ENCODE data around the gene SPECC1. TPM values are rescaled to one million over a fixed set of nuclear protein-coding genes. Genes with fewer than 3 reads are reported as not detected.
"Not testable (repeated sequence)": the region's sequence is repeated elsewhere in the genome, so short reads cannot be mapped to it uniquely, and the experiment has no call there.

SPECC1 gene
- total RNA-seq, 2 donors from 2014 or later = 10.3 to 13.5 TPM

DNA sequence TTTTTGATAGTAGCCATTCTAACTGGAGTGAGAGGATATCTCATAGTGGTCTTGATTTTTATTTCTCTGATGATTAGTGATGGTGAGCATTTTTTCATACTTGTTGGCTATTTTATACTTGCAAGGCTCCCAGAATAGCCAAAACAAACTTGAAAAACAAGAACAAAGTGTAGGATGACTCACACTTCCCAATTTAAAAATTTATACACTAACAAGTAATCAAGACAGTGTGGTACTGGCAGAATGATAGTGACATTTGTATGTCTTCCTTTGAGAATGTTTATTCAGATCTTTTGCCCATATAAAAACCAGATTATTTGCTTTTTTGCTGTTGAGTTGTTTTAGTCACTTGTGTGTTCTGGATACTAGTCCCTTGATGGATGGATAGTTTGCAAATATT is 17.8 kb downstream of the SPECC1 start:
- no peak overlapping the region for H3K4me3 ChIP-seq
- no peaks in the 10 kb centered on the region for H3K4me1 ChIP-seq
- no peak overlapping the region for H3K27ac ChIP-seq
- H3K27me3 ChIP-seq = no peaks in the 10 kb centered on the region
- no peaks in the 10 kb centered on the region for H3K36me3 ChIP-seq
- no peak for DNase-seq (ENCODE audit: low spot score)
- H3K9me3 ChIP-seq = peaks cover 0 to 9% of the 10 kb centered on the region in 2 donors
- TF ChIP-seq CTCF (IDR thresholded peaks at IDR 0.05) = no peak

- Histone ChIP-seq H3K9me3 (peaks cover 0 to 9% of the 10 kb centered on the region in 2 donors), H3K4me1 (no peaks in the 10 kb centered on the region), H3K27me3 (no peaks in the 10 kb centered on the region), H3K36me3 (no peaks in the 10 kb centered on the region), H3K27ac (no peak overlapping the region), H3K4me3 (no peak overlapping the region)
- TF ChIP-seq CTCF (IDR thresholded peaks at IDR 0.05) = no peak
- no peak for DNase-seq (ENCODE audit: low spot score)
Measured at GRCh38 chr17:20028443-20028842, 19.3 kb downstream of the SPECC1 start.

DNA sequence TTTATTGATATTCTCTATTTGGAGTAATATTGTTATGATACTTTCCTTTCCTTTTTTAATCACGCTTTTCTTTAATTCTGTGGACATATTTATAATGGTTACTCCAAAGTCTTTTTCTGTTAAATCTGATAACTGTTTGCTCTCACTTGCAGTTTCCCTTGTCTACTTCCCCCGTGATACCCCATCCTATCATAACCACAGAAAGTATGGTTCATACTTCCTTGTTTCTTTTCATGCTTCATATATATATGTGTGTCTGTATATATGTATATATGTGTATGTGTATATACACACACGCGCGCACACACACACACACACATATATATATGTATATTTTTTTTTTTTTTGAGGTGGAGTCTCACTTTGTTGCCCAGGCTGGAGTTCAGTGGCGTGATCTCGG is 23.5 kb downstream of the SPECC1 start:
- no peak for TF ChIP-seq CTCF (IDR thresholded peaks at IDR 0.05)
- Histone ChIP-seq H3K4me3 (no peak overlapping the region), H3K27me3 (no peaks in the 10 kb centered on the region), H3K9me3 (peaks cover 0 to 9% of the 10 kb centered on the region in 2 donors), H3K4me1 (no peaks in the 10 kb centered on the region), H3K36me3 (no peaks in the 10 kb centered on the region), H3K27ac (no peak overlapping the region)
- no peak for DNase-seq (ENCODE audit: low spot score)

GRCh38 chr17:20033415-20033814 is 24.3 kb downstream of the SPECC1 start:
- Histone ChIP-seq H3K9me3 (peaks cover 0 to 9% of the 10 kb centered on the region in 2 donors), H3K27ac (no peak overlapping the region), H3K4me1 (no peaks in the 10 kb centered on the region), H3K27me3 (no peaks in the 10 kb centered on the region), H3K36me3 (no peaks in the 10 kb centered on the region), H3K4me3 (no peak overlapping the region)
- DNase-seq (ENCODE audit: low spot score) = no peak
- TF ChIP-seq CTCF (IDR thresholded peaks at IDR 0.05) = no peak

GRCh38 chr17:20035501-20035900 is 26.3 kb downstream of the SPECC1 start:
- Histone ChIP-seq H3K27me3 (no peaks in the 10 kb centered on the region), H3K4me3 (no peak overlapping the region), H3K36me3 (no peaks in the 10 kb centered on the region), H3K27ac (no peak overlapping the region), H3K9me3 (no peaks in the 10 kb centered on the region), H3K4me1 (no peaks in the 10 kb centered on the region)
- no peak for DNase-seq (ENCODE audit: low spot score)
- no peak for TF ChIP-seq CTCF (IDR thresholded peaks at IDR 0.05)

DNA sequence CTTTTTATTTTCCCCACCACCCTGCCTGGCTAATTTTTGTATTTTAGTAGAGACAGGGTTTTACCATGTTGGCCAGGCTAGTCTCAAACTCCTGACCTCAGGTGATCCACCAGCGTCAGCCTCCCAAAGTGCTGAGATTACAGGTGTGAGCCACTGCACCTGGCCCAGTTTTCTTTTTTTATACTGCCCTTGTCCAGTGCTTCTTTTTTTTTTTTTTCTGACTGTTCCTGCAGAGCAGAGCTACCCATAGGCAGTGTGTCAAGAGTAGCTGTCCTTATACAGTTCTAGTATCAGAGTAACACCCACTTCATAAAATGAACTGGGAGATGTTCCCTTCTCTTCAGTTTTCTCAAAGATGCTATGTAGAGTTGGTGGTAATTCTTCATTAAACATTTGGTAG is 28.1 kb downstream of the SPECC1 start:
- H3K27ac ChIP-seq; H3K27me3 ChIP-seq; H3K4me1 ChIP-seq; DNase-seq (ENCODE audit: low spot score); H3K4me3 ChIP-seq; H3K36me3 ChIP-seq; H3K9me3 ChIP-seq: not testable (repeated sequence)
